ENCODE measurements around the gene BATF.

BATF gene

DNA sequence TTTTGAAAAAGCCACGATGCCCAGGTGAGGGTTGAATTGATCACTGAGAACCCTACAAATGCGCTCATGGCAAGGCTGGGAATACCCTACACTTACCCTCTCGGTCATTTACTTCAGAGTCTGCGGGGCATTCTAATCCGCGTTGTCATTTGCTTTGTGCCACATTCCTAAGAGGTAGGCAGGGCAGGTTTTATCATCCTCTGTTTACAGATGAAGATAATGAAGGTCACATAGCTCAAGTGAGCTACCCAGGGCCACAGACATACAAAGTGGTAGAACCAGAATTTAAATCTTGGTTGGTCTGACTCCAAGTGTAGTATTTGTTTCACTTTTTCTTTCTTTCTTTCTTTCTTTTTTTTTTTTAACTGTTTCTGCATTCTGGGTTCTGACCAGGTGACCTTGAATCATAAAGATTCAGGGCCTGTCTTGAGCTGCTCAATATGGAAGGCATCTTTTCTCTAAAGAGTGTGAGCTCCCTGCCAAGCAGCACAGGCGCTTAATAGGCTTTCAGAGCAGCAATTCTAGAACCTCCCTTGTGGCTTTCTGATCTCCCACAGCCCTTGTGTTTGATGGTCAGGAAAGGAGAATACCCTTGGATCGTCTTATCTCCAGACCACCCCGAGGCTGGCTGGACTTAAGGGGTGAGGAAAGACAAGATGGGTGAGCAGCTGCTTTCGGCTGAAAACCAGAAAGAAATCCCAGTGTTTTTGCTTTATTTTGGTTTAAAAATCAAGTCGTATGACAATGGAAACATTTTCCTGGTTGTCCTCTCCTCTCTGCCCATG lies 662 bp upstream of the BATF start:
- H3K4me3 ChIP-seq (ENCODE audit: low read depth, low read length), result peak overlapping the region; percentile 93
- TF ChIP-seq, protein P1, sequence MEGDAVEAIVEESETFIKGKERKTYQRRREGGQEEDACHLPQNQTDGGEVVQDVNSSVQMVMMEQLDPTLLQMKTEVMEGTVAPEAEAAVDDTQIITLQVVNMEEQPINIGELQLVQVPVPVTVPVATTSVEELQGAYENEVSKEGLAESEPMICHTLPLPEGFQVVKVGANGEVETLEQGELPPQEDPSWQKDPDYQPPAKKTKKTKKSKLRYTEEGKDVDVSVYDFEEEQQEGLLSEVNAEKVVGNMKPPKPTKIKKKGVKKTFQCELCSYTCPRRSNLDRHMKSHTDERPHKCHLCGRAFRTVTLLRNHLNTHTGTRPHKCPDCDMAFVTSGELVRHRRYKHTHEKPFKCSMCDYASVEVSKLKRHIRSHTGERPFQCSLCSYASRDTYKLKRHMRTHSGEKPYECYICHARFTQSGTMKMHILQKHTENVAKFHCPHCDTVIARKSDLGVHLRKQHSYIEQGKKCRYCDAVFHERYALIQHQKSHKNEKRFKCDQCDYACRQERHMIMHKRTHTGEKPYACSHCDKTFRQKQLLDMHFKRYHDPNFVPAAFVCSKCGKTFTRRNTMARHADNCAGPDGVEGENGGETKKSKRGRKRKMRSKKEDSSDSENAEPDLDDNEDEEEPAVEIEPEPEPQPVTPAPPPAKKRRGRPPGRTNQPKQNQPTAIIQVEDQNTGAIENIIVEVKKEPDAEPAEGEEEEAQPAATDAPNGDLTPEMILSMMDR (IDR thresholded peaks at IDR 0.05; ENCODE audit: borderline replicate concordance, insufficient read depth, low read depth, low read length), result no peak

DNA sequence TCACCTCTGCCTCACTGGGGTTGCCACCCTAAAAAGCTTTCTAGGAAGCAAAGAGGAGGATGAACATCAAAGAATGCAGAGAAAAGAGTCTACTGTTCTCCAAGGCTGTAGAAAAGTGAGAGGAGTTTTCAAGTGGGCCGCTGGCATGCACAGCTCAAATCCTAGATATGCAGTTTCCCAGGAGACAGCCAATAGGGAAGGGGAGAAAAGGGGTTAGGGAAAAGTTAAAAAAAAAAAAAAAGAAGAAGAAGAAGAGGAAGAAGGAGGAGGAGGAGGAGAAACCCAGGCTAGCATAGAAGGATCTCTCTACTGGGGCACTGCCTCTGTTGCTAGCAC lies 682 bp downstream of the BATF start:
- H3K4me3 ChIP-seq (ENCODE audit: low read depth, low read length), result peak overlapping the region; percentile 93
- TF ChIP-seq, protein P1 (IDR thresholded peaks at IDR 0.05; ENCODE audit: borderline replicate concordance, insufficient read depth, low read depth, low read length), result no peak

DNA sequence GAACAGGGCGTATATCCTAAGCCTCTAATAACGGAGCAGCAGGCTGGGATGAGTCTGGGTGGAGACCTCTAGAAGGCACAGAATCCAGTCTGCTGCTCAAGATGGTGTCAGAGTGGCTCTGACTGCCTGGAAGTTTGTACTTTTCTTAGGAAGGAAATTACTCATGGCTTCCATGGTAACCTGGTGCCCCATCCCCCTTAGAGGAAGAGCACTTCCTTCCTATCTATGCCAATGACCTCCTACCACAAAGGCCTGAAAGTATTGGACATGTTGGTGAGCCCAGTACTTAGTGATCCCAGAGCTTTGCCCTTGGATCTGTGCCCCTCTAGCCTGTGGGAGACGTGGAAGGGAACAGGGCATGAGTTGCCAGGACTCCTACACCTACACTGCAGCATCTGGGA lies 1.5 kb downstream of the BATF start:
- TF ChIP-seq, protein P1 (IDR thresholded peaks at IDR 0.05; ENCODE audit: borderline replicate concordance, insufficient read depth, low read depth, low read length), result no peak
- peak overlapping the region; percentile 93 for H3K4me3 ChIP-seq (ENCODE audit: low read depth, low read length)

DNA sequence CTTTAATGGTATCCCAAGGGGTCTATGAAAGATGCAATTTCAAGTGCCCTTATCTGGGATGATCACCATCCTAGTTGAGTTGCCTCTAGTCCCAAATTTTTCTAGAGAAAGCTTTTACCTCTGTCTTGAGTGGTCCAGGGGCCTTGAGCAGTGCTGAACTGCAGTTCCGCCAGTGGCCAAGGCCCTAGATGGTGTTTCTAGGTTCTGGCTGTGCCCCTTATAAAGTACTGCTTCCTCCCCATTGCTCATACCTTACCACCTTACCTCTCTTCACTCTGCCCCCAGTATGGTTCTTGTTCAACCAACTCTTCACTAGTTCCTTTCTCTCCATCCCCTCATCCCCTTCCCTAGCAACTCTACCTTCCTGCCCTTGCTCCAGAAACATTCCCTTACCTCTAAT lies 3.7 kb downstream of the BATF start:
- H3K4me3 ChIP-seq (ENCODE audit: low read depth, low read length), result peak overlapping the region; percentile 26
- TF ChIP-seq, protein P1 (IDR thresholded peaks at IDR 0.05; ENCODE audit: borderline replicate concordance, insufficient read depth, low read depth, low read length), result no peak

DNA sequence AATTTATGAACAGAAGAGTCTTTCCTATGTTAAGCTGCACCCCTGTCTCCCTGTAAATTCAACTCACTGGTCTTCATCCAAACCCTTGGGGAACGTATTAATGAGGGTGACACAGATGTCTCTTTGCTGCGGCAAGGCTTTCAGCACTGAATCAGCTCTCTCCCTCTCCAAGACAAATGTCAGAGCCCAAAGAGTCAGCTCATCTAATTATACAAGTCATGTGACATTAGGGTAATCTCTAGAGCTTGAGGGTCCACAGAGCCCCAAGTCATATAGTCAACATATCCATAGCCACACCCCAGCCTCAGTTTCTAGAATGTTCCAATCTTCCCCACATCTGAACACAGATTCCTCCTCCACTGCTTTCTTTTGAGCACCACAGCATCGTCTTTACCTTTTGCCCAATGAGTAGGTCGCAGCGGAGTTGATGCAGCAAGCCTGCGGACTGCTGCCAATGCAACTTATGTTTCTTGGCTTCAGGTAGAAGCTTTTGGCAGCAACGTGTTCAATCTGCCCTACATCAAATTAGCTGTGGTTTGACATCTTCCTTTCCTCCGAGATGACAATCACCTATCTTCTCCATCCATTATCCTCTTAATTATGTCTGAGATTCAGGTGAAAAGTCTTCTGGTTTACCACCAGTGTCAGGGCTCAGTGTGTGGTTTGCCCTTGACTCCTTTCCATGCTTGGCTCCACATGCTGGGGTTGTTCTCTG lies 5.3 kb downstream of the BATF start:
- TF ChIP-seq, protein P1 (IDR thresholded peaks at IDR 0.05; ENCODE audit: borderline replicate concordance, insufficient read depth, low read depth, low read length), result no peak
- no peak overlapping the region for H3K4me3 ChIP-seq (ENCODE audit: low read depth, low read length)

DNA sequence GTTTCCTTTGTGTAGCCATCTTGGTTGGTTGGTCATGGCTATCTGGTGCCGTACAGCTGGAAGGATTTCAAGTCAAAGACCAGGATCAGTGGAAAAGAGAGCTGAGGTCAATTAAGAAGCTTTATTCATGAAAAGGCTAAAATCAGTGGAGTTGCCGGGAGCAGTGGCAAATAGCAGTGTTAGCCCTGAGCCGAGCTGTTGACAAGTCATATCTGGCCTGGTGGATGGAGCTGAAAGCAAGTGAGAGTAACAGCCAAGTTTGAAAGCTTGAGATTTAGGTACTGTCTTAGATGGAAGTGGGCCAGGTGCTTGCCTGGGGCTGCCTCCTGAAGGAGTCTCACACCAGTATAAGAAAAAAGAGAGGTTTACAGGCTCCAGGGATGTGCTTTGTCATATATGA lies 9.0 kb downstream of the BATF start:
- TF ChIP-seq, protein P1 (IDR thresholded peaks at IDR 0.05; ENCODE audit: borderline replicate concordance, insufficient read depth, low read depth, low read length), result no peak
- no peak overlapping the region for H3K4me3 ChIP-seq (ENCODE audit: low read depth, low read length)

All from GM12875 (cell line).